Measurements from ENCODE around the gene EVA1A. TPM values are rescaled to one million over a fixed set of nuclear protein-coding genes. Genes with fewer than 3 reads are reported as not detected.

Gene EVA1A
- total RNA-seq, 1 experiment from 2014 or later = 0.21 TPM

GRCh38 chr2:75512455-75513212, 48.1 kb downstream of the EVA1A start:
- Histone ChIP-seq H3K4me1 (ENCODE audit: control insufficient read depth, insufficient read depth, low read length) (no peaks in the 10 kb centered on the region), H3K36me3 (ENCODE audit: control insufficient read depth, insufficient read depth, low read length) (no peaks in the 10 kb centered on the region)
- POLR2A ChIA-PET = no interaction called here

GRCh38 chr2:75506101-75506697, 54.5 kb downstream of the EVA1A start:
- H3K4me3 ChIP-seq (ENCODE audit: low read depth in 2 of 2, low read length in 2 of 2) = no peak overlapping the region
- no peak for TF ChIP-seq SIN3A (IDR thresholded peaks at IDR 0.05; ENCODE audit: borderline replicate concordance, insufficient read depth, low read depth, low read length)
- no peak for TF ChIP-seq POLR2AphosphoS5 (IDR thresholded peaks at IDR 0.05; ENCODE audit: low read depth, low read length)
- no peak for TF ChIP-seq TCF7L2 (IDR thresholded peaks at IDR 0.05; ENCODE audit: low read depth, low read length)
- no peak for TF ChIP-seq CTCF (IDR thresholded peaks at IDR 0.05)
- no peak for TF ChIP-seq REST (IDR thresholded peaks at IDR 0.05; ENCODE audit: insufficient read depth in 1 of 2, low read depth in 2 of 2, low read length in 1 of 2)
- in situ Hi-C loops (cut with HindIII; ENCODE audit: low pct_unique_long_range_greater_than_20kb, low sequenced_read_pairs) = no loop called here

More at GRCh38 chr2:75512455-75513212, 48.1 kb downstream of the EVA1A start:
- intact Hi-C loops (cut with micrococcal nuclease; ENCODE audit: unreplicated experiment) (no loop called here), in situ Hi-C loops (cut with HindIII; ENCODE audit: low pct_unique_long_range_greater_than_20kb, low sequenced_read_pairs) (no loop called here)
- no peak overlapping the region for H3K27ac ChIP-seq (ENCODE audit: low read length)
- ATAC-seq (no peak), DNase-seq (ENCODE audit: low read depth, low spot score) (no peak)
- no peaks in the 10 kb centered on the region; the same call in 1 of the 2 replicates for H3K9me3 ChIP-seq (ENCODE audit: control insufficient read depth, insufficient read depth, low read depth, low read length)
- H3K4me3 ChIP-seq (ENCODE audit: low read depth in 2 of 2, low read length in 2 of 2) = no peak overlapping the region
- CTCF ChIA-PET = no interaction called here
- TF ChIP-seq TCF7L2 (IDR thresholded peaks at IDR 0.05; ENCODE audit: low read depth, low read length) (no peak), POLR2AphosphoS5 (IDR thresholded peaks at IDR 0.05; ENCODE audit: low read depth, low read length) (no peak), REST (IDR thresholded peaks at IDR 0.05; ENCODE audit: insufficient read depth in 1 of 2, low read depth in 2 of 2, low read length in 1 of 2) (no peak)
- BruUV-seq (replicated peaks) = no TSS peak
- no peaks in the 10 kb centered on the region for H3K27me3 ChIP-seq (ENCODE audit: control insufficient read depth, insufficient read depth, low read length)

More at GRCh38 chr2:75506101-75506697, 54.5 kb downstream of the EVA1A start:
- ChIA-PET CTCF (no interaction called here), POLR2A (no interaction called here)
- DNase-seq (ENCODE audit: low read depth, low spot score) (no peak), ATAC-seq (no peak)
- no TSS peak for BruUV-seq (replicated peaks)
- Histone ChIP-seq H3K9me3 (ENCODE audit: control insufficient read depth, insufficient read depth, low read depth, low read length) (no peaks in the 10 kb centered on the region; the same call in 1 of the 2 replicates), H3K27ac (ENCODE audit: low read length) (no peak overlapping the region), H3K27me3 (ENCODE audit: control insufficient read depth, insufficient read depth, low read length) (no peaks in the 10 kb centered on the region), H3K4me1 (ENCODE audit: control insufficient read depth, insufficient read depth, low read length) (no peaks in the 10 kb centered on the region), H3K36me3 (ENCODE audit: control insufficient read depth, insufficient read depth, low read length) (no peaks in the 10 kb centered on the region)
- intact Hi-C loops (cut with micrococcal nuclease; ENCODE audit: unreplicated experiment) = no loop called here

Measured in Panc1 (cell line).